GM19238 (cell line): ENCODE measurements around the gene GRIN3A.
"Not testable (repeated sequence)": the region's sequence is repeated elsewhere in the genome, so short reads cannot be mapped to it uniquely, and the experiment has no call there.

Experiments used
- DNase-seq: peaks from one replicate; pipeline ENCODE4 v3.0.0; 2011; ENCODE audit warnings: low spot score; ENCODE audit not compliant: insufficient read length

The GRIN3A gene

GRCh38 chr9:101634741-101635409 is 103.6 kb downstream of the GRIN3A start:
- no peak for DNase-seq

GRCh38 chr9:101632611-101633010 is 105.8 kb downstream of the GRIN3A start:
- DNase-seq: no peak

- no peak for DNase-seq
Measured at GRCh38 chr9:101631892-101632291, 106.6 kb downstream of the GRIN3A start.

- no peak for DNase-seq
Measured at GRCh38 chr9:101629636-101630035, 108.8 kb downstream of the GRIN3A start.

GRCh38 chr9:101628173-101628572 is 110.3 kb downstream of the GRIN3A start:
- DNase-seq: no peak

- no peak for DNase-seq
Measured at GRCh38 chr9:101626295-101626694, 112.2 kb downstream of the GRIN3A start.

- DNase-seq: no peak
Measured at GRCh38 chr9:101625876-101626275, 112.6 kb downstream of the GRIN3A start.

- no peak for DNase-seq
Measured at GRCh38 chr9:101620452-101620851, 118.0 kb downstream of the GRIN3A start.

GRCh38 chr9:101618698-101619097 is 119.7 kb downstream of the GRIN3A start:
- no peak for DNase-seq

- no peak for DNase-seq
Measured at GRCh38 chr9:101605547-101605946, 132.9 kb downstream of the GRIN3A start.

- DNase-seq: no peak
Measured at GRCh38 chr9:101604296-101604695, 134.2 kb downstream of the GRIN3A start.

- DNase-seq: no peak
Measured at GRCh38 chr9:101601904-101602765, 136.3 kb downstream of the GRIN3A start.

GRCh38 chr9:101594796-101595195 is 143.7 kb downstream of the GRIN3A start, which contains the start of gene PPP3R2:
TSS of gene PPP3R2 (minus strand) at chr9:101594969. CDS start at chr9:101594921, 48 bp downstream.
- no peak for DNase-seq

- DNase-seq: no peak
Measured at GRCh38 chr9:101593345-101593744, 145.1 kb downstream of the GRIN3A start.

- no peak for DNase-seq
Measured at GRCh38 chr9:101592788-101593187, 145.7 kb downstream of the GRIN3A start.

GRCh38 chr9:101591787-101592446 is 146.5 kb downstream of the GRIN3A start:
- no peak for DNase-seq

- DNase-seq: no peak
Measured at GRCh38 chr9:101590901-101591300, 147.5 kb downstream of the GRIN3A start.

GRCh38 chr9:101590074-101590473 is 148.4 kb downstream of the GRIN3A start:
- not testable (repeated sequence) for DNase-seq

- DNase-seq: no peak
Measured at GRCh38 chr9:101587332-101588043, 151.0 kb downstream of the GRIN3A start.

- no peak for DNase-seq
Measured at GRCh38 chr9:101586651-101587050, 151.8 kb downstream of the GRIN3A start.

GRCh38 chr9:101585740-101586139 is 152.7 kb downstream of the GRIN3A start:
- no peak for DNase-seq
